Gastroesophageal sphincter (tissue), 4 donors: ENCODE measurements around the gene TBC1D5. TPM values are rescaled to one million over a fixed set of nuclear protein-coding genes. Genes with fewer than 3 reads are reported as not detected.
A peak's percentile ranks its signal among the peaks of the same experiment; 100 is the strongest.

Source experiments
- ATAC-seq: fragments of 150-250 bp; one replicate; pipeline ENCODE4 v1.9.1; 2016; ENCODE audit warnings: mild to moderate bottlenecking, moderate library complexity
- H3K27ac ChIP-seq, 4 donors: fragments of 200-600 bp; sonication (generic) in 3 of 4; 1 replicate in 3 of 4; 2 replicates in 1 of 4; pipeline ENCODE4 v1.5.1; 2016 to 2019
- H3K27me3 ChIP-seq: fragments of 200-600 bp; sonication (generic); one replicate; pipeline ENCODE4 v1.5.1; 2019
- H3K36me3 ChIP-seq, 2 donors: fragments of 200-600 bp; sonication (generic); one replicate each; pipeline ENCODE4 v1.5.1; 2019; ENCODE audit warnings: control low read depth in 1 of 2
- H3K4me1 ChIP-seq, 3 donors: fragments of 200-600 bp; sonication (generic); 1 replicate in 2 of 3; 2 replicates in 1 of 3; pipeline ENCODE4 v1.5.1; 2016 to 2019; ENCODE audit warnings: control low read depth in 2 of 3
- H3K4me3 ChIP-seq, 2 donors: fragments of 200-600 bp; sonication (generic); one replicate each; pipeline ENCODE4 v1.5.1; 2019; ENCODE audit warnings: mild to moderate bottlenecking in 1 of 2, moderate library complexity in 1 of 2
- H3K9me3 ChIP-seq, 3 donors: fragments of 200-600 bp; sonication (generic); one replicate each; pipeline ENCODE4 v1.5.1; 2017 to 2019; ENCODE audit warnings: control low read depth in 2 of 3
- EP300 ChIP-seq: sonication (generic); formaldehyde crosslinking; IDR thresholded peaks from one replicate; pipeline ENCODE4 v1.6.1; 2017; ENCODE audit warnings: antibody characterized with exemption, mild to moderate bottlenecking
- POLR2A ChIP-seq, 2 donors: fragments of 450-650 bp; IDR thresholded peaks; one replicate each; pipeline ENCODE4 v1.6.1; 2017; ENCODE audit warnings: antibody characterized with exemption in 2 of 2, mild to moderate bottlenecking in 2 of 2, moderate library complexity in 1 of 2
- POLR2AphosphoS5 ChIP-seq: sonication (generic); formaldehyde crosslinking; IDR thresholded peaks from one replicate; pipeline ENCODE4 v1.6.1; 2017; ENCODE audit warnings: antibody characterized with exemption
- WGBS, 2 donors: methylation state at CpG; one replicate each; pipeline ENCODE4 v1.1.5; 2018; ENCODE audit warnings: low coverage in 1 of 2; 5-methylcytosine and 5-hydroxymethylcytosine counted together
- total RNA-seq, 4 donors: library from RNA; depleted of rRNA; stranded (reverse); fragments of >200 nt; gene quantifications; one replicate each; pipeline ENCODE4 v1.1.0, GENCODE V29; 2016
- TF ChIP-seq, protein P1 (sequence below), 4 experiments: fragments of 200-600 bp in 2 of 4; fragments of 450-650 bp in 2 of 4; sonication (generic) in 1 of 4; IDR thresholded peaks; one replicate each; pipeline ENCODE4 v1.5.1; 2017 to 2019; ENCODE audit warnings: antibody characterized with exemption in 4 of 4, mild to moderate bottlenecking in 2 of 4, moderate library complexity in 2 of 4

Gene TBC1D5
- total RNA-seq, 4 donors from 2014 or later = 59.5 to 66.6 (median 61.6) TPM

DNA sequence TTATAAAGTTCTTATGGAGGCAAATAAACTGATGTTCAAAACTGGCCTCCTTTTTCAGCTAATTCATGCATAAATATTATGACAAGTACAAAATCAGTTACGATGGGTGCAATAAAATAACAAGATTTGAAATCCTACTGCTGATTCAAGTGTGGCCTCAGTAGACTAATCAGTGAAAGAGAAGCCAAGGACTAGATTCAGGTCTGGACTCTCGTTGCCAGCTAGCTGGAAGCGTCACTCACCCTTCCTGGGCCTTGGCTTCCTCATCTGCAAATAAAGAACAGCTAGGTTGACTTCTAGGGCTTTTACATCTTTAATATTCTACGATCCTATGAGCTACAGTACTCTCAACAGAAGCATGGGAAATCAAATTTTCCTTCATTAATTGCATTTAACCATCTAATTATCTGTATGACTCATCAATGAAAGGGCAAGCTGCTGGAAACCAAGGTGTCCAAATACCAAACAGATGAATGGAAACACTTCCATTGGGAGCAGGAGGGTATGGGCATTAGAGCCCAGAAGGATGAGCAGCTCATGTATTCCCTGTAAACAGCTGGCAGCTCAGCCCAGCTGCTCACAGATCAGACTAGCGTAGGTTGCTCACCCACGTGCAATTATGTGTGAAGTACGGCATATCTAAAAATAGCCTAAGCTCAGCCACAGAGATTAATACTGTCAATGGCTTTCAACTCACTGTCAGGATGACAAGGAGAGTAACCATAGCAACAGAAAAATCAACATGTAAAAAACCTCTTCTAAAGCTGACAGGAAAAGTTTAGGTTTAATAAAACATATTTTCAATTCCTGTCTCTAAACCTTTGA, 562.8 kb downstream of the TBC1D5 start:
- no peaks in the 10 kb centered on the region for H3K9me3 ChIP-seq
- TF ChIP-seq POLR2AphosphoS5 (no peak), POLR2A (IDR thresholded peaks at IDR 0.05) (no peak), EP300 (no peak)
- TF ChIP-seq, protein P1, sequence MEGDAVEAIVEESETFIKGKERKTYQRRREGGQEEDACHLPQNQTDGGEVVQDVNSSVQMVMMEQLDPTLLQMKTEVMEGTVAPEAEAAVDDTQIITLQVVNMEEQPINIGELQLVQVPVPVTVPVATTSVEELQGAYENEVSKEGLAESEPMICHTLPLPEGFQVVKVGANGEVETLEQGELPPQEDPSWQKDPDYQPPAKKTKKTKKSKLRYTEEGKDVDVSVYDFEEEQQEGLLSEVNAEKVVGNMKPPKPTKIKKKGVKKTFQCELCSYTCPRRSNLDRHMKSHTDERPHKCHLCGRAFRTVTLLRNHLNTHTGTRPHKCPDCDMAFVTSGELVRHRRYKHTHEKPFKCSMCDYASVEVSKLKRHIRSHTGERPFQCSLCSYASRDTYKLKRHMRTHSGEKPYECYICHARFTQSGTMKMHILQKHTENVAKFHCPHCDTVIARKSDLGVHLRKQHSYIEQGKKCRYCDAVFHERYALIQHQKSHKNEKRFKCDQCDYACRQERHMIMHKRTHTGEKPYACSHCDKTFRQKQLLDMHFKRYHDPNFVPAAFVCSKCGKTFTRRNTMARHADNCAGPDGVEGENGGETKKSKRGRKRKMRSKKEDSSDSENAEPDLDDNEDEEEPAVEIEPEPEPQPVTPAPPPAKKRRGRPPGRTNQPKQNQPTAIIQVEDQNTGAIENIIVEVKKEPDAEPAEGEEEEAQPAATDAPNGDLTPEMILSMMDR (IDR thresholded peaks at IDR 0.05) = no peak
- H3K4me1 ChIP-seq = peaks cover 0 to 19% (median 9%) of the 10 kb centered on the region in 3 donors
- WGBS, 2 donors = 45 to 61% methylated on average over 4 to 7 of the region's 7 CpGs
- H3K27me3 ChIP-seq = no peaks in the 10 kb centered on the region
- H3K36me3 ChIP-seq = peaks cover 0 to 25% of the 10 kb centered on the region in 2 donors
- no peak overlapping the region for H3K4me3 ChIP-seq
- no peak overlapping the region for H3K27ac ChIP-seq
- no peak for ATAC-seq

DNA sequence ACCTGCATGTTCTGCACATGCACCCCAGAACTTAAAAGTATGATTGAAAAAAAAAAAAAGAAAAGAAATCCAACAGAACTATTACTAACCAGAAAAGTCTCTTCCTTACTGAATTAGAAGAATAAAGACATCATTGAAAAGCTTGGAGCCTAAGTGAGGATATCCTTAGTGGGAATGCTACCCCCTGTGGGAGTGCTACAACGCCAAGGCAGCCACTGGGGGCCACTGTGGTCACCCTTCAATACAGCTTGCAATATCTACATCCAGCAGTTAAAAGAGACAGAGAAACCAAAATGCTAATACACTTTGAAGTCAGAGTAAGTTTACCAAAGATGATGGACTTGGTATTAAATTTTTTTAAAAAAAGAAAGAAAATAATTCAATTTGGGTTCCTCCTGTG, 565.7 kb downstream of the TBC1D5 start:
- H3K36me3 ChIP-seq = peaks cover 0 to 13% of the 10 kb centered on the region in 2 donors
- no peak for TF ChIP-seq POLR2AphosphoS5
- TF ChIP-seq POLR2A (IDR thresholded peaks at IDR 0.05) = no peak
- no peak for TF ChIP-seq EP300
- TF ChIP-seq, protein P1 (IDR thresholded peaks at IDR 0.05) = no peak
- no peak overlapping the region for H3K27ac ChIP-seq
- no peak overlapping the region for H3K4me3 ChIP-seq
- ATAC-seq = no peak
- no peaks in the 10 kb centered on the region for H3K27me3 ChIP-seq
- H3K4me1 ChIP-seq = peaks cover 0 to 19% (median 9%) of the 10 kb centered on the region in 3 donors
- 71% methylated on average over 1 of the region's 1 CpG; no CpG with 5 or more reads in 1 of the 2 donors for WGBS, 2 donors
- H3K9me3 ChIP-seq = no peaks in the 10 kb centered on the region

DNA sequence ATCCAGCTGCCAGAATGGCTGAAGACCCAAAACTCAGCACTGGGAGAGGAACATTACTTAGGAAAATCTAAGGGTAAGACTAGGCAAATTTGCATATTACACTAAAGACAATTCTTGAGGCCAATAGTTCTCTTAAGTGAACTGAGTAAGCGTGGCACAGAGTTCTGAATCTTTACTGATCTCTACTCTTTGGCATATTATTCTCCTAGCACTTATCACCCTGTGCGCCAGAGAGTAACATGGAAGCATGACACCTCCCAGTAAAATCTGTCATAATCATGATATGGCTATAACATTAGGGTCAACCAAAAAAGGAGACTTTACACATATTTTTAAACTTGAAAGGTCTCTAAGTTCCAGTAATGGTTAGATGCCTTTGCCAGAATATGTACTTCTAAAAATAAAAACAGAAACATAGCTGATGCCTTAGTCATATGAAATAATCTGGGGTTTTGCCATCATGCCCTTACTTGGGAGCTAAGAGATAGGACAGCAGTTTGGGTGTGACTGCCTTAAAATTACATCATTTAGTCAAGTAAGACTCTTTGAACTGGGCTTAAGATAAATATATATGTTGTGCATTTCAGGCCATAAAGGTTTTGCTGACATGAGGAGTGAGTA, 567.1 kb downstream of the TBC1D5 start:
- Histone ChIP-seq H3K9me3 (no peaks in the 10 kb centered on the region), H3K4me3 (no peak overlapping the region), H3K27ac (no peak overlapping the region), H3K36me3 (peaks cover 0 to 16% of the 10 kb centered on the region in 2 donors), H3K4me1 (peaks cover 0 to 19% (median 9%) of the 10 kb centered on the region in 3 donors), H3K27me3 (no peaks in the 10 kb centered on the region)
- TF ChIP-seq EP300 = no peak
- peak; percentile 41 for TF ChIP-seq POLR2AphosphoS5
- TF ChIP-seq POLR2A (IDR thresholded peaks at IDR 0.05) = no peak
- TF ChIP-seq, protein P1 (IDR thresholded peaks at IDR 0.05) = no peak
- 54 to 73% methylated on average over 2 of the region's 2 CpGs for WGBS, 2 donors
- ATAC-seq = no peak

DNA sequence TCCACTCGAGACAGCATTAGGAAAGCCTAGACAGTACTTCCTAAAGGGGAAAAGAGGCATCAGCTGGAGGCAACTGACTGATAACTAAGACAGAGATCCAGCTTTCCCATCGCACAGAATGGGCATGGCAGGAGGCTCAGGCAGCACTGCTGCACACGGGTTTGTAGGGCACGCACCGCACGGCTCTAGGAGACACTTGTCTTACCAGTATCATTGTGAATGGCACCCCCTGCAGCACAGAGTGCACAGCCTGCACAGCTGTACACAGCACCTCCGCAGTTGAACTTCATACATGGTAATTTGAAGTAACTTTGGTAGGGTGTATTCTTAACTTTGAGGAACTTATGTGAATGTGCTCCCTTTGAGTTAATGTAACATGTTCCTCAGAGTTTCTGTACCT, 576.1 kb downstream of the TBC1D5 start:
- TF ChIP-seq, protein P1 (IDR thresholded peaks at IDR 0.05) = no peak
- TF ChIP-seq EP300 (no peak), POLR2AphosphoS5 (no peak), POLR2A (IDR thresholded peaks at IDR 0.05) (no peak)
- Histone ChIP-seq H3K4me3 (no peak overlapping the region), H3K27me3 (no peaks in the 10 kb centered on the region), H3K4me1 (no peaks in the 10 kb centered on the region), H3K36me3 (peaks cover 0 to 71% of the 10 kb centered on the region in 2 donors), H3K27ac (no peak overlapping the region), H3K9me3 (no peaks in the 10 kb centered on the region)
- ATAC-seq = no peak
- WGBS, 2 donors = 33 to 80% methylated on average over 1 of the region's 7 CpGs
